ENCODE measurements around the gene C20orf173.

DNA sequence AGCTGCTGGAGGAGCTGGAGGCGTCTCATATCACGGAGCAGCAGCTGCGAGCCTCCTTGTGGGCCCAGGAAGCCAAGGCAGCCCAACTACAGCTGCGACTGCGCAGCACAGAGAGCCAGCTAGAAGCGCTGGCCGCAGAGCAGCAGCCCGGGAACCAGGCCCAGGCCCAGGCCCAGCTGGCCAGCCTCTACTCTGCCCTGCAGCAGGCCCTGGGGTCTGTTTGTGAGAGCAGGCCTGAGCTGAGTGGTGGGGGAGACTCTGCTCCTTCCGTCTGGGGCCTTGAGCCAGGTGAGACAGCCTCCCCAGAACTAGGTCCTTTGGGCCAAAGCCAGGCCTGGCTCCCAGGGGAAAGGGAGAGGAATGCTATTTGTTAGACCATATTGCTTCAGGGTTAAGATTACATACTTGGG, 31.7 kb downstream of the C20orf173 start:
- TF ChIP-seq, protein P1, sequence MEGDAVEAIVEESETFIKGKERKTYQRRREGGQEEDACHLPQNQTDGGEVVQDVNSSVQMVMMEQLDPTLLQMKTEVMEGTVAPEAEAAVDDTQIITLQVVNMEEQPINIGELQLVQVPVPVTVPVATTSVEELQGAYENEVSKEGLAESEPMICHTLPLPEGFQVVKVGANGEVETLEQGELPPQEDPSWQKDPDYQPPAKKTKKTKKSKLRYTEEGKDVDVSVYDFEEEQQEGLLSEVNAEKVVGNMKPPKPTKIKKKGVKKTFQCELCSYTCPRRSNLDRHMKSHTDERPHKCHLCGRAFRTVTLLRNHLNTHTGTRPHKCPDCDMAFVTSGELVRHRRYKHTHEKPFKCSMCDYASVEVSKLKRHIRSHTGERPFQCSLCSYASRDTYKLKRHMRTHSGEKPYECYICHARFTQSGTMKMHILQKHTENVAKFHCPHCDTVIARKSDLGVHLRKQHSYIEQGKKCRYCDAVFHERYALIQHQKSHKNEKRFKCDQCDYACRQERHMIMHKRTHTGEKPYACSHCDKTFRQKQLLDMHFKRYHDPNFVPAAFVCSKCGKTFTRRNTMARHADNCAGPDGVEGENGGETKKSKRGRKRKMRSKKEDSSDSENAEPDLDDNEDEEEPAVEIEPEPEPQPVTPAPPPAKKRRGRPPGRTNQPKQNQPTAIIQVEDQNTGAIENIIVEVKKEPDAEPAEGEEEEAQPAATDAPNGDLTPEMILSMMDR (conservative IDR thresholded peaks at IDR 0.05 in 1 of 2, IDR thresholded peaks at IDR 0.05 in 1 of 2; ENCODE audit: extremely low read depth in 1 of 2, insufficient read depth in 1 of 2, low read depth in 1 of 2, low read length in 2 of 2): no peak
- TF ChIP-seq EZH2 (IDR thresholded peaks at IDR 0.05; ENCODE audit: borderline replicate concordance, low read length): no peak

Measured in mammary epithelial cell (primary cell).